Fibroblast of villous mesenchyme (primary cell): Measurements from ENCODE around the gene TAB2. TPM values are rescaled to one million over a fixed set of nuclear protein-coding genes. Genes with fewer than 3 reads are reported as not detected.
"Not testable (repeated sequence)": the region's sequence is repeated elsewhere in the genome, so short reads cannot be mapped to it uniquely, and the experiment has no call there.

Source experiments
- DNase-seq: peaks from one replicate; pipeline ENCODE4 v3.0.0-alpha.2; 2010; ENCODE audit warnings: low read depth
- H3K4me3 ChIP-seq: 2 replicates; pipeline ENCODE4 v1.5.1; 2011; ENCODE audit warnings: low read depth, mild to moderate bottlenecking, low read length
- total RNA-seq: library from RNA; depleted of rRNA; stranded (reverse); fragments of >200 nt; gene quantifications from 2 replicates; pipeline ENCODE4 v1.2.3, GENCODE V29; 2012
- TF ChIP-seq, protein P1 (sequence below): IDR thresholded peaks from 2 replicates; pipeline ENCODE4 v1.5.1; 2012; ENCODE audit warnings: low read depth, mild to moderate bottlenecking, low read length; ENCODE audit not compliant: insufficient read depth

Gene TAB2
- total RNA-seq, 1 donor, result 36.3 TPM

DNA sequence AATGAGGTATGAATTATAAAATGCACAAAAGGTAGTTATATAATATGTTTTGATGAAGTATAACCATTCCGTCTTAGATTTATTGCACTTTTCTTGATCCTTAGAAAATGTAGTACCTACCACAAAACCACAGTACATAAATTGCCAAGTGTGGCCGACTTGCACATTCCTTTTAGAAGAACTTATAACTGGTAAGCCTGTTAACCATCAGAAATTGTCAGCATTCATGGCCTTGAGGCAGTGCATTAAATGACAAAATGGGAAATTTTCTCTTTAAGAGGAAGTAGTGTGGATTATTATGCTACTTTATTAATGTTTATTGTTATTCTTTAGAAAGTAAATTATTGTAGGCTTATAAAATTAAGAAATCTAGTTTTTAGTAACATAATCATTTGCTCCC lies 29.6 kb downstream of the TAB2 start:
- DNase-seq, result peak; percentile 64
- TF ChIP-seq, protein P1, sequence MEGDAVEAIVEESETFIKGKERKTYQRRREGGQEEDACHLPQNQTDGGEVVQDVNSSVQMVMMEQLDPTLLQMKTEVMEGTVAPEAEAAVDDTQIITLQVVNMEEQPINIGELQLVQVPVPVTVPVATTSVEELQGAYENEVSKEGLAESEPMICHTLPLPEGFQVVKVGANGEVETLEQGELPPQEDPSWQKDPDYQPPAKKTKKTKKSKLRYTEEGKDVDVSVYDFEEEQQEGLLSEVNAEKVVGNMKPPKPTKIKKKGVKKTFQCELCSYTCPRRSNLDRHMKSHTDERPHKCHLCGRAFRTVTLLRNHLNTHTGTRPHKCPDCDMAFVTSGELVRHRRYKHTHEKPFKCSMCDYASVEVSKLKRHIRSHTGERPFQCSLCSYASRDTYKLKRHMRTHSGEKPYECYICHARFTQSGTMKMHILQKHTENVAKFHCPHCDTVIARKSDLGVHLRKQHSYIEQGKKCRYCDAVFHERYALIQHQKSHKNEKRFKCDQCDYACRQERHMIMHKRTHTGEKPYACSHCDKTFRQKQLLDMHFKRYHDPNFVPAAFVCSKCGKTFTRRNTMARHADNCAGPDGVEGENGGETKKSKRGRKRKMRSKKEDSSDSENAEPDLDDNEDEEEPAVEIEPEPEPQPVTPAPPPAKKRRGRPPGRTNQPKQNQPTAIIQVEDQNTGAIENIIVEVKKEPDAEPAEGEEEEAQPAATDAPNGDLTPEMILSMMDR, result no peak
- no peak overlapping the region for H3K4me3 ChIP-seq

DNA sequence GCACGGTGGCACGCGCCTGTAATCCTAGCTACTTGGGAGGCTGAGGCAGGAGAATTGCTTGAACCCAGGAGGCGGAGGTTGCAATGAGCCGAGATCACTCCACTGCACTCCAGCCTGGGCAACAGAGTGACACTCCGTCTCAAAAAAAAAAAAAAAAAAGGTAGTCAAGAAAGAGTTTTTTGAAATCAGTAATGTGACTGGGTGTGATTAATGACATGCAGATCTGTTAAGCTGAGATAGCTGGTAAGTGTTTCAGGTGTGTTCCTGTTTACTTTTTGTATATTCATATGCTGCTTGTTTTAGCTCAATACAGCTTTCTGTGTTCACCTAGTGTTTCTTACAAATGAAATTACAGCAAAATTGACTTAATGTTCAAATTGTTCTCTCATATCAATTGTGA lies 31.8 kb downstream of the TAB2 start:
- not testable (repeated sequence) for DNase-seq, H3K4me3 ChIP-seq

DNA sequence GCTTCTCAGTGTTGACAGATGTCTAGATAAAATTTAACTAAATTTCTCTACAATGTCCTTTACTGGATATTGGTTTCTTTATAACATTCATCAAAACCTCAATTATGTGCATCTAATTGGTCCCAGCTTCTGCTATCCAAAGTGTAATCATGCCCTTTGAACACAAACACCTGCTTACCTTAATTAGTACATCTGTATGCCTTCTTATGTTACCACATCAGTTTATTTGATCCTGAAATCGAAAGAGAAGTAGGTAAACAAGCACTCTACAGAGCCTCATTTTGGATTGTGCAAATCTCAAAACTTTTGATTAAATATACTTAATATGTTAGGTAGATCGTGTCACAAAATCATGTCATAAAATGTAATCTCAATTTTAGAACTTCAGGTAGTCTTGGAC lies 36.5 kb downstream of the TAB2 start:
- DNase-seq, result no peak
- TF ChIP-seq, protein P1, result no peak
- H3K4me3 ChIP-seq, result no peak overlapping the region

DNA sequence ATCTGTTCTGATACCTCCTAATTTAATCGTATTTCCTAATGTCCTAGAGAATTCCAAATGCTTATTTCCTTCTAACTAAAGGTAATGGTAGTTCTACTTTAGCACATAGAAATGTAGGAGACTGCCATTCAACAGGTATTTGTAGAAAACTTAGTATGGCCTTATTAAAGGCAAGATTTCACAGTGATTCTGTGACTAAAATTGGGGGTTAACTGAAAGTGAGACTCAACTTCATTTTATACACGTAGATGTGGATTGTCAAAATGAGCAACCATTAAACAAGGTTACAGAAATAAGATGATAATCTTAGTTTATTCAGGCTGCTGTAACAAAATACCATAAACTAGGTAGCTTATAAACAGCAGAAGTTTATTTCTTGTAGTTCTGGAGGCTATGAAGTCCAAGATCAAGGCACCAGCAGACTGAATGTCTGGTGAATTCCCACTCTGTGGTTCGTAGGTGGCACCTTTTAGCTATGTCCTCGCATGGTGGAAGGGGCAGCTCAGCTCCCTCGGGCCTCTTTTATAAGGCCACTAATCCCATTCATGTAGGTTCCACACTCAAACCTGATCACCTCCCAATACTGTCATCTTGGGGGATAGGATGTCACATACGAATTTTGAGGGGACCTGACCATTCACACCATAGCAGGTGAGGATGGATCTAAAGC lies 38.7 kb downstream of the TAB2 start:
- H3K4me3 ChIP-seq, result no peak overlapping the region
- no peak for DNase-seq
- TF ChIP-seq, protein P1, result no peak

DNA sequence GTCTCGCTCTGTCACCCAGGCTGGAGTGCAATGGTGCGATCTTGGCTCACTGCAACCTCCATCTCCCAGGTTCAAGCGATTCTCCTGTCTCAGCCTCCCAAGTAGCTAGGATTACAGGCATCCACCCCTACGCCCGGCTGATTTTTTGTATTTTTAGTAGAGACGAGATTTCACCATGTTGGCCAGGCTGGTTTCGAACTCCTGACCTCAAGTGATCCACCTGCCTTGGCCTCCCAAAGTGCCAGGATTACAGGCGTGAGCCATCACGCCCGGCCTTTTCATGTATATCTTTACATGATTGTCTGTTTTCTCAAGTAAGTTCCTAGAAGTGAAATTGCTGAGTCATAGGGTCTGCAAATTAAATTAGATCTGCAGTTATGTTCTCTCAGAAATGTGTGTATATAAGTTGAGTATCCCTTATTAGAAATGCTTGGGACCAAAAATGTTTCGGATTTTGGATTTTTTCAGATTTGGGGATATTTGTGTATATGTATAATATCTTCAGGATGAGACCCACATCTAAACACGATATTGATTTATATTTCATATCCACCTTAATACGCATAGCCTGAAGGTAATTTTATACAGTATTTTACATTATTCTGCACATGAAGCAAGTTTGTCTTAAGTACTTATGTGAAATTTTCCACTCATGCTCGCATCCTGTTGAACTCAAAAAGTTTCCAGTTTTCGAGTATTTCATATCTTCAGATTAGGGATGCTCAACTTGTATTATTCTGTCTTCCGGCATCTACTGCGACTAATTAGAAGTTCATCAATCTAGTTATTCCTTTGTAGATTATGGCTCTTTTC lies 40.4 kb downstream of the TAB2 start:
- H3K4me3 ChIP-seq, result no peak overlapping the region
- no peak for DNase-seq
- TF ChIP-seq, protein P1, result no peak

DNA sequence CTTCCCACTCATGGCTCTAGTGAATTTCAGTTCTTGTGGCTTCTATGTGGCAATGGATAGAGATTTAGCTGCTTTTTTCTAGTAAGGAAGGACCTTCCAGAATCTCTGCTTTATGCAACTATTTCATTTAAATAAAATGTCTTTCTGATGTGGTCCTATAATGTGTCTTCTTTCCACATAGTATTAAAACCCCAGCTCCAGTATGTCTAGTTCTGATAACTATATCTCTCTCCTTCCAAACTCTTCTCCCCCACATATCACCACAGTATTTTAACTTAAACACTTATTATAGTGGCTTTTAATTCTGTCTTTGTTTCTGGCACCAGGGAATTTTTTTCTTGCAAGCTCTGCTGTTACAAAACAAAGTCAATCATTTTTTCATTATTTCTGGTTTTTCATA lies 41.9 kb downstream of the TAB2 start:
- no peak for DNase-seq
- H3K4me3 ChIP-seq, result no peak overlapping the region
- TF ChIP-seq, protein P1, result no peak

DNA sequence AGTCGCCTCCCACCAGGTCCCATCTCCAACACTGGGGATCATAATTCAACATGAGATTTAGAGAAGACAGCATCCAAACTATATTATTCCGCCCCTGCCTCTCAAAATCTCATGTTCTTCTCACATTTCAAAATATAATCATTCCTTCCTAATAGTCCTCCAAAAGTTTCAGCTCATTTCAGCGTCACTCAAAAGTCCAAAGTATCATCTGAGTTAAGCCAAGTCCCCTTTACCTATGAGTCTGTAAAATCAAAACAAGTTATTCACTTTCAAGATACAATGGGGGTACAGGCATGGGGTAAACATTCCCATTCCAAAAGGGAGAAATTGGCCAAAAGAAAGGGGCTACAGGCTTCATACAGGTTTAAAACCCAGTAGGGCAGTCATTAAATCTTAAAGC lies 43.0 kb downstream of the TAB2 start:
- TF ChIP-seq, protein P1, result no peak
- DNase-seq, result no peak

More for the DNA sequence above, 43.0 kb downstream of the TAB2 start:
- H3K4me3 ChIP-seq, result no peak overlapping the region
